GM19043 (cell line): ENCODE measurements around the gene MSLN.

ENCODE experiments used
- ATAC-seq: cut with Tn5 transposase; IDR thresholded peaks from one replicate; pipeline ENCODE4 v1.9.1; 2021; ENCODE audit warnings: low read depth; ENCODE audit not compliant: unreplicated experiment

Gene MSLN

DNA sequence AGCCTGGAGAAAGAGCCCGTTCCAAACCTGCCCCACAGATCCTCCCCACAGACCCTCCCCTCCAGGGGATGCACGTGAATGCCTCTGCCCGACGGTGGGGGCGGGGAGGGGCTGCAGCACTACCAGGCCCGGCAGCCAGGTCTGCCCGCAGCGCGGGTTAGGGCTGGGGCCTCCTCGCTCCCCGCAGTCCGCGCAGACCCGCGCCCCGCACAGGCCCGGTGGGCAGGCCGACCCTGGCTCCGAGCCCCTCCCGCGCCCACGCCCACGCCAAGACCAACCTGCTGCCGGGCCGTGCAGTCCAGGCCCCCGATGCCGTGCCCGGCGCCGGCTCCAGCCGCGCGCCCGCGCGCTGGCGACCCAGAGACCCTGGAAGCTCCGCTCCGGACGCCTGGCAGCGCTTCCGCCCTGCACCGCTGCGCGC, 27.5 kb downstream of the MSLN start, which contains the start of gene RPUSD1:
RPUSD1 (minus strand) TSS at position 404 of the 421 bp plus-strand sequence. CDS start 644 bp downstream, outside the sequence.
- ATAC-seq = no peak

DNA sequence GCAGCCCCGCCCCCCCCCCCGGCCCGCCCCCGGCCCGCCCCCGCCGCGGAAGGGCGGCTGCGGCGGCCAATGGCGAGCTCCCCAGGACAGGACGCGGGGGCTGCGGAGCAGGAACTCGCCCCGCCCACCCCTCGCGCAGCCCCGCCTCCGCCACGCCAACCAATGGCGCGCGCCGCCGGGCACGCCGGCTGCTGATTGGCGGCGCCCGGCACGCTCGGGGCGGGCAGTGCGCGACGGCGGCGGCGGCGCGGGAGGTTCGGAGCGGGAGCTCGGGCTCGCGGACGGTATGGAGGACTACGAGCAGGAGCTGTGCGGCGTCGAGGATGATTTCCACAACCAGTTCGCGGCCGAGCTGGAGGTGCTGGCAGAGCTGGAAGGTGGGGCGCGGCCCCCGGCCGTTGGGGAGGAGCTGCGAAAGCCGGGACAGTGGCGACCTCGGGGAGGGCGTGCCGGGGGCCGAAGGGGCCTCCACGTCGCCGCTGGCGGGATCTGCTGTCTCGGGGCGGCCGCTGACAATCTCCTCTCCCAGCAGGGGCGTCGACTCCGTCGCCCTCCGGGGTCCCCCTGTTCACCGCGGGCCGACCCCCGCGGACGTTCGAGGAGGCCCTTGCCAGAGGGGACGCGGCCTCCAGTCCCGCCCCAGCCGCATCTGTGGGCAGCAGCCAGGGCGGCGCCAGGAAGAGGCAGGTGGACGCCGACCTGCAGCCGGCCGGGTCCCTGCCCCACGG, 28.0 kb downstream of the MSLN start, which contains the start of gene CHTF18:
CHTF18 (plus strand) TSS at position 222 of the 728 bp plus-strand sequence; CDS start at position 287, 65 bp downstream.
- ATAC-seq = peak; percentile 66

DNA sequence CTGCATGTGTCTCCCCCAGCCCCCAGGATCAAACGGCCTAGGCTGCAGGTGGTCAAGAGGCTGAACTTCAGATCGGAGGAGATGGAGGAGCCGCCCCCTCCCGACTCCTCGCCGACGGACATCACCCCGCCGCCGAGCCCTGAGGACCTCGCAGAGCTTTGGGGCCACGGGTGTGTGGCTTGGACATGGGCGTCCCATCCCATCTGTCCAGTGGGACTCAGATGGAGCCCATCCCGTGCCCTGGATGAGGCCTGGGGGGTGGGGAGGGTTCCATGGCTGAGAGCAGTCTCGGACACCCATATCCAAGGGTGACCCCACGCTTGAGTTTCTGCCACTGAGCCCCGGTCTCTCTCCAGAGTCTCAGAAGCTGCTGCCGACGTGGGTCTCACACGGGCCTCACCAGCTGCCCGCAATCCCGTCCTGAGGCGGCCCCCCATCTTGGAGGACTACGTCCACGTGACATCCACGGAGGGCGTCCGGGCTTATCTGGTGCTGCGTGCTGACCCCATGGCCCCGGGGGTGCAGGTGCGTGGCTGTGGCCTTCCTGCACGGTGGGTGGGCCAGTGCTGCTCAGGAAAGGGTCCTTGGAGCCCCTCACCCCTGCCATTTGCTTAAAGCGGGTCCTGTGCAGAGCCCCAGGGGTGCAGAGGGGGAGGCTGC, 28.8 kb downstream of the MSLN start:
- ATAC-seq = no peak

DNA sequence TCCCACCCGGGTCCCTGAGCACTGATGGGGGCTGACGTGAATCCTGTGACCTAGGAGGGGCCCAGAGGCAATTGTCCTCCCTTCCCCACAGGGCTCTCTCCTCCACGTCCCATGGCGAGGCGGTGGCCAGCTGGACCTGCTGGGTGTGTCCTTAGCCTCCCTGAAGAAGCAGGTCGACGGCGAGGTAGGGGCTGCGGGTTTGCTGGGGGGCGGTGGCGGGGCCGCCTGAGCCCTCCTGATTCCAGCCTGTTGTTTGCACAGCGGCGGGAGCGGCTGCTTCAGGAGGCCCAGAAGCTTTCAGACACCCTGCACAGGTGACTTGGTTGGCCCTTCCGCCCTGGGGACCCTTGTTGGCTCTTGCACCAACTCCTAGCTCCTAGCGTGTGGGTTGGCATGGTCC, 29.6 kb downstream of the MSLN start:
- ATAC-seq = no peak

DNA sequence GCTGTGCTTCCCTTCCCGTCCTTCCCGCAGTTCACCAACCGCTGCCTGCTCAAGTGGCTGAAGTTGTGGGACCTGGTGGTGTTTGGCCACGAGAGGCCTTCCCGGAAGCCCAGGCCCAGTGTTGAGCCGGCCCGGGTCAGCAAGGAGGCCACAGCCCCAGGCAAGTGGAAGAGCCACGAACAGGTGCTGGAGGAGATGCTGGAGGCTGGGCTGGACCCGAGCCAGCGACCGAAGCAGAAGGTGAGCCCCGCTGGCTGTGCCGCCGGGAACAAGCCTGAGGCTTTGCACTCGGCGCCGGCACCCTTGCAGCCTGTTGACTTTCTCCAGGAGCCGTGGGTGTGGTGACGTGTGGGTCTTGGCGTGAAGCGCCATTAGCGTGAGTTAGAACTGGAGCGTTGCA, 30.6 kb downstream of the MSLN start:
- ATAC-seq = no peak

DNA sequence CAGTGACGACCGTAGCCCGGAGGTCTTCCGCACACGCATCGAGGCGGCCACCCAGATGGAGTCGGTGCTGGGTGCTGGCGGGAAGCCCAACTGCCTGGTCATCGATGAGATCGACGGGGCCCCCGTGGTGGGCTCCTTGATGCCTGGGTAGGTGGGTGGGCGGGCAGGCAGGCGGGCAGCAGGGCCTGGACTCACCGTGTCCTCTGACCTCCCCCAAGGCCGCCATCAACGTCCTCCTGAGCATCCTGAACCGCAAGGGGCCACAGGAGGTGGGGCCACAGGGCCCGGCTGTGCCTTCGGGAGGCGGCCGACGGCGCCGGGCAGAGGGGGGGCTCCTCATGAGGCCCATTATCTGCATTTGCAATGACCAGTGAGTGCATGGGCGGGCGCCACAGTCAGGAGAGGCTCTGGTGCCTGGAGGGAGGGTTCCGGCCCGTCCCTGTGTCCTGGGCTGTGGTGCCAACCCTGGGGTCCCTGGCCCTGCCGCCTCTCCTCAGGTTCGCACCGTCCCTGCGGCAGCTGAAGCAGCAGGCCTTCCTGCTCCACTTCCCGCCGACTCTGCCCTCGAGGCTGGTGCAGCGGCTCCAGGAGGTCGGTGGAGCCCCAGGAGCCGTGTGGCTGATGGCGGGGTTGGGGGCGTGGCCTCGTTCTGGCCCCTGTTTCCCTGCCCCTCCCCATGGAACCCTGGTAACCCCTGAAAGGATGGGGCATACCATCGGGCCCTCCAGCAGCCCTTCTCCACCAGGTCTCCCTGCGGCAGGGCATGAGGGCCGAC, 31.9 kb downstream of the MSLN start:
- ATAC-seq = no peak

DNA sequence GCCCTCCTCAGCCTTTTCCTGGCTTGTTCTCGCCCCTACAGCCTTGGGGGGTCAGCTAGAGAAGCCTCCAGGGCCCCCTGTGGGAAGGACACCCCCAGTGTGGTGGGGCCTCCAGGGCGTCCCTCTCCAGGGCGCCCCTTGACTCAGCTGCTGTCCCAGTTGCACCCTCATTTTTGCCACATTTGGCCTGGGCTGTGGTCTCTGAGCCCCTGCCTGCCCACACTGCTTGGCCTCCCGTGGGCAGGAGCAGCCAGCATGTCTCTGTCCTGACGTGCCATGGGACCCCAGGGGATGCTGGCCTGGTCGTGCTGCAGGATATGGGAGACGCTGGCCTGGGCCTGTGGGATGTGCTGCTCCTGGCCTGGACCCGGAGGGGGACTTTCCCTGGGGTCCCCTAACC, 32.9 kb downstream of the MSLN start:
- ATAC-seq = no peak

DNA sequence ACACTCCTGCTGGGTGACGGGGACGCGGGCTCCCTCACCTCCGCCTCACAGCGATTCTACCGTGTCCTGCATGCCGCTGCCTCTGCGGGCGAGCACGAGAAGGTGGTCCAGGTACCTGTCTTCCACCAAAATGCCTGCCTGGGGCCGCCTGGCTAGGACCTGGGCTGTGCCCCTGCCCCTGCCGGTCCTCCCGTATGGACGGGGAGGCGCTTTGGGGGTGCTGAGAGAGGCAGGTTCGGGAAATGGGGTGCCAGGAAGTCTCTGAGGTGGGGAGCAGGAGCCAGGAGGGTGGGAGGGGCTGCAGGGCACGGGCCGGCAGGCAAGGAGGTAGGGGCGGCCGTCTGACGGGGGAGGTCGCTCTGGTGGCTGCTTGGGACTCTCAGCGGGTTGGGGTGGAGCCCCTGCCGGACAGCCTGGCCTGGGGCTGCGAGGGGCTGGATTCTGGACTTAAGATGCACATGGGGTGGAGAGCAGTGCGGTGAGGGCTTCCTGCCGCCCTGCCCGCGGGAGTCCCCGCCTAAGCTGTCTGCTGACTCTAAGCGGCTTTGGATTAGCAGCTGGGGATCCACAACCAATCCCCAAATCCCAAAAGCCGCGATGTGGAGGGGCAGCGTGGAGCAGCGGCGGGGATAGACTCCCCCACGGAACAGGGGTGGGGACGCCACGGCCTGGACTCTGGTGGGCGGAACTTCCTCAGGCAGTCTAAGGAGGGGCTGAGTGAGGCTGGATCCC, 33.7 kb downstream of the MSLN start:
- ATAC-seq = no peak

DNA sequence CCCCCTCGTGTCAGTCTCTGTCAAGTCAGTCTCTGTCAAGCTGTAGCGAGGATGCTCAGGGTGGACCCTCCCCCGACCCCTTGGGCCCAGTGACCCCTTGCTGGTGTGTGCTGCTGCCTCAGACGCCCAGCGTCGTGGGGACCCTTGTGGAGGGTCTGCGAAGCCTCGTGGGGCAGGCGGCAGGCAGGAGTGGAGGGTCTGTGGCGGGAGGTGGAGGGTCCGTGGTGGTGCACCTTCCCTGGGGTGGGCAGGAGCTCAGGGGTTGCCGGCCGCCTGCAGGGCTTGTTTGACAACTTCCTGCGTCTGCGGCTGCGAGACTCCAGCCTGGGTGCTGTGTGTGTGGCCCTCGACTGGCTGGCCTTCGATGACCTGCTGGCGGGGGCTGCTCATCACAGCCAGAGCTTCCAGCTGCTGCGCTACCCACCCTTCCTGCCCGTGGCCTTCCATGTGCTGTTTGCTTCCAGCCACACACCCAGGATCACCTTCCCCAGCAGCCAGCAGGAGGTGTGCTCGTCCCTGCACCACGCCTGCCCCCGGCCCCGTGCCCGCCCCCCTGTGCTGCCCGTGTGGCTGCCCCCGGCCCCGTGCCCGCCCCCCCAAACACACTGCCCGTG, 34.4 kb downstream of the MSLN start:
- no peak for ATAC-seq

DNA sequence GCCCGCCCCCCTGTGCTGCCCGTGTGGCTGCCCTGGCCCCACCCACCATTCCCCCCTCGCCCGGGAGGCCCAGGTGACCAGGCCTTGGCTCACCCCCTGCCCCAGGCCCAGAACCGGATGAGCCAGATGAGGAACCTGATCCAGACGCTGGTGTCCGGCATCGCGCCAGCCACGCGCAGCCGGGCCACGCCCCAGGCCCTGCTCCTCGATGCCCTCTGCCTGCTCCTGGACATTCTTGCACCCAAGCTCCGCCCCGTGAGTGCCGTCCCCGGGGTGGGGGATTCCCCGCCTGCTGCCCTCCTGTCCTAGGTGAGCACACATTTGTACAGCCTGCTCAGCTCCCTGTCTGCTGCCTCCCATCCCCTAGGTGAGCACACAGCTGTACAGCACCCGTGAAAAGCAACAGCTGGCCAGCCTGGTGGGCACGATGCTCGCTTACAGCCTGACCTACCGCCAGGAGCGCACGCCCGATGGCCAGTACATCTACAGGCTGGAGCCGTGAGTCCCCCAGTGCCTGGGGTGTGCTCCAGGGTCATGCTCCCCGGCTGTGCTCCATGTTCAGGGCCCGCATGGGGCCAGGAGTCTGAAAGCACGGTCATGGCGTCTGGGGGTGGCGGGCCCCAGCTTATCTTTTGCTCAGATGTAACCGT, 35.2 kb downstream of the MSLN start:
- no peak for ATAC-seq

DNA sequence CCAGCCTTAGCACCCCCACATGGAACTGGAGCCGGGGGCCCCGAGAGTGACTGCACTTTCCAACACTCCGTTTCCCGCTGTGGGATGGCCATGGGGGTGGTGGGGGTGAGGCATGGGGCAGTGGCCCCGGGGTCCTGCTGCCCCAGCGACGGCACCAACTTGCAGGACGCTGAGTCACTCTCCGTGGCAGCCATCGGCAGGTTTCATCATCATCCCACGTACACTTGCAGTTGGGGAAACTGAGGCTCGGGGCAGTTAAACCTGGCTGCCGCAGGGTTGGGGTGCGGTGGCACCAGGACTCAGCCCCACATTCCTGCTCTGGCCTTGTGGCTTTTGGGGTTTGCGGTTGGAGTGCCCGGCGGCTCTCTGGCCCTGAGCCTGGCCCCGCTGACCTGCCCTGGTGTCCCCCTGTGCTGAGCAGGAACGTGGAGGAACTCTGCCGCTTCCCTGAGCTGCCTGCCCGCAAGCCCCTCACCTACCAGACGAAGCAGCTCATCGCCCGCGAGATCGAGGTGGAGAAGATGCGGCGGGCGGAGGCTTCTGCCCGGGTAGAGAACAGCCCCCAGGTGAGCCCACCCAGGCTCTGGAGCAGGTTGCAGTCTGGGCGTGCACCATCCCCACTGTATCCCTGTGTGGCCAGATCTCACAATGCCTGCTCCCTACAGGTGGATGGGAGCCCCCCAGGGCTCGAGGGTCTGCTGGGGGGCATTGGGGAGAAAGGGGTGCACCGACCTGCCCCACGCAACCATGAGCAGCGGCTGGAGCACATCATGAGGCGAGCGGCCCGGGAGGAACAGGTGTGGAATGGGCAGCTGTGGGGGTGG, 36.0 kb downstream of the MSLN start:
- ATAC-seq = no peak

DNA sequence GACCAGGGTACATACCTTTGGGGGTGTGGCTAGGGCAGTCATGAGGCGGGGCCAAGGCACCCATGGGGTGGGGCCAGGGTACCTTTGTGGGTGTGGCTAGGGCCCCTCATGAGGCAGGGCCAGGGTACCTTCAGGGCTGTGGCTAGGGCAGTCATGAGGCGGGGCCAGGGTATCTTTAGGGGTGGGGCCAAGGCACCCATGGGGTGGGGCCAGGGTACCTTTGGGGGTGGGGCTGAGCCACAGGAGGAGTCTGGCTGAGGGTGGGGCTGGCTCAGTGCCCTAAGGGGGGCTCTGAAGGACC, 36.5 kb downstream of the MSLN start:
- no peak for ATAC-seq

DNA sequence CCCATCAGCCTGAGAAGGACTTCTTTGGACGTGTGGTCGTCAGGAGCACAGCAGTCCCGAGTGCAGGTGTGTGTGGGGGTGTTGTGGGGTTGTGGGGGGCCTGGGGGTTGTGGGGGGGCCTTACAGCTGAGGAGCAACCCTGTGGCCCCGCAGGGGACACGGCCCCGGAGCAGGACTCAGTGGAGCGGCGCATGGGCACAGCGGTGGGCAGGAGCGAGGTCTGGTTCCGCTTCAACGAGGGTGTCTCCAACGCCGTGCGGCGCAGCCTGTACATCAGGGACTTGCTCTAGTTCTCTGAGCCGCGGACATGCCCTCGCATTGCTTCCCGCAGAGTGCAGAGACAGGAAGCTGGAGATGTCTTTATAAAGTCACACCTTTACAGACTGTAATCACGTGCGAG, 37.2 kb downstream of the MSLN start:
- no peak for ATAC-seq

DNA sequence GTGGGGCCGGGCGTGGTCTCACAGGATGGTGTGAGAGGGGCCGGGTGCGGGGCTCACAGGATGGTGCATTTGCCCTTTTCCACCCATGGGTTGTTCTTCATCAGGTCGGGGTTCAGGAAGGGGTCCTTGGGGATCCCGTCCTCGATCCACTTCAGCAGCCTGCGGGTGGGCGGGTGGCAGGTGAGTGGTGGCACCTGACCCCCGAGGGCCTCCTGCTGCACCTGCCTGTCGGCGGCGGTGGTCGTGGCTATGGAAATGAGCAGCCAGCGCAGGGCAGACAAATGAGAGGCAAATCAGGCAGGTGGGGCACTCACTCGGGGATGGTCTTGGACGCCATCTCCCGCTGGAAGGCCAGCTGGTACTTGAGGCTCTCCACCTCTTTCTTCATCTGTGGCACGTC, 38.1 kb downstream of the MSLN start:
- no peak for ATAC-seq

DNA sequence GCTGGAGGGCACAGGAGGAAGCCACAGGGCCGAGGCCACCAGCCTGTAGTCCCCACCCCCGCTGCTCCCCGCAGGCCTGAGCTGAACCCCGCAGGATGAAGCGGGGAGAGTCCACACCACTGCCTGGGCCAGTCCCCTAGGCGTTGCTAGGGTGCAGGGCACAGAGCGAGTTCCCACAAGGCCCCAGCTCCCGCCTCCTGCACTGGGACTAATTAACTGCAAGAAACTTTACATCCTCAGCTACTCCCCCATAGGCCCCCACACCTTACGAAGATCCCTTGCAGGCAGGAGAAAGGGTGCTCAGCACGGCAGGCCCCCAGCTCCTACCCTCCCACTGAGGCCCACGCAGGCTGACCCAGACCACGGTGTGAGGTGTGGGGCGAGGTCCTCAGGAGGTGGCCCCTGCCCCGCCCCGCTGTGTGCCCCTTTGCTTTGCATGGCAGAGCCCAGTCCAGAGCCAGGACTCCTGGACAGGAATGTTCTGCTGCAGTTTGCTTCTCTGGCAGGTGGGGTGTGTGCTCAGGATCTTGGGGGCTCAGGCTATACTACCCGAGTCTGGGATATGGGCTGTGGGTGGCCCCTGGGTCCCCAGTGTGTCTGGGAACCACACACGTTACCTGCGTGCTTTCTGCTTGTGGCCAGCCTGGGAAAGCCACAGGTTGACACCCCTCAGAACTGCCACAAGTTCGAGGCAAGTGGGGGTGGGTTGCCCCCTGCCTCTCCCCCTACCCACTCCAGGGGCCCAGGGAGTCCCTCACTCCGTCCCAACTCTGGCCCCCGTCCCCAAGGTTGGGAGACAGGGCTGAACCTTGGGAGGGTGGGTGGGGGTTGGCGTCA, 38.8 kb downstream of the MSLN start:
- no peak for ATAC-seq

DNA sequence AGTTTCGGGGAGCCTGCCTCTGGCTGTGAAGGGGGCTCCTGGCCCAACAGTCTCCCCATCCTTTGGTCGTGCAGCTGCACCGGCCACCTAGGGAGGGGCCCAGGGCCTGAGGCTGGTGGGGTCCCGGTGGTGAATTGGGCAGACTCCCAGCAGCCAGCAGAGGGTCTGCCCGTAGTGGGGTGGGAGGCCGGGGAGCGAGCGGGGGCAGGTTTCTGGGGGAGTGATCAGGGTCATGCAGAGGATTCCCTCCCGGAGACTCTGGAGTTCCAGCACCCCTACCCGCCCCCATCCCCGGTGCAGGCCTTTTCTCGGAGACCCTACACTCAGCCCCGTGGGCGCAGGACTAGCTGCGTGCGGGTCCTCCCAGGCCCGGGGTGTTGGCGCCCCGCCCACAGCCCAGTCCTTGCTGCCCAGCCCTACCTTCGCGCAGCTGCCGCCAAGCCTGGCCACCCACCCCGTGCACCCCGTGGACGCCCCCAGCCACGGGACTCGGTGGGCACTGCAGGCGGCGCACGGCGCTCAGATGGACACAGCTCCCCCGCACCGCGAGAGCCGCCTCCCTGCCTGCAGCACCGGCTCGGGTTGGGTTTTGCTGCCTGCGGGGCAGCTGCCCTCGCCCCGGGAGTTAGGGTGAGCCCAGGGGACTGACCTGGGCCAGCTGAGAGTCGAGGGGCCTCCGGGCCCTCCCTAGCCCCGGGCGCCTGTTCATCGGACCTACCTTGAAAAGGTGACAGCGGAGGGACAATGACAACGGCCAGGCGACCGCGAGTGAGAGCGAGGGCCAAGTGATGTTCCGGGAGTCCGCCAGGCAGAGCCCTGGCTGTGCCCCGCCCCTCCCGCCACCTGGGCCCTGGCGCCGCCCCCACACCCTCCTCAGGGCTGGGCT, 39.7 kb downstream of the MSLN start, which contains the start of gene GNG13:
GNG13 (minus strand) TSS at position 787 of the 886 bp plus-strand sequence. CDS start 1,657 bp downstream, outside the sequence.
- ATAC-seq = no peak
